B cell (primary cell): Measurements from ENCODE around the gene RSU1. TPM values are rescaled to one million over a fixed set of nuclear protein-coding genes. Genes with fewer than 3 reads are reported as not detected.

Experiments used
- ATAC-seq: fragments of 200-7000 bp; cut with Tn5 transposase; one replicate; pipeline ENCODE4 v1.10.0; 2021; ENCODE audit warnings: low read depth, mild to moderate bottlenecking, moderate number of reproducible peaks, moderate library complexity
- CTCF ChIA-PET: fragments of 350-600 bp; sonication (Branson Sonifier 250); formaldehyde crosslinking; loops from one replicate; lab custom pipeline; 2021; ENCODE audit warnings: antibody characterized with exemption, inconsistent platforms; lab: Charles Lee
- POLR2A ChIA-PET: fragments of 350-600 bp; sonication (Branson Sonifier 250); formaldehyde crosslinking; loops from one replicate; lab custom pipeline; 2021; ENCODE audit warnings: antibody characterized with exemption; lab: Charles Lee
- DNase-seq: peaks from one replicate; pipeline ENCODE4 v3.0.0; 2013
- H2AFZ ChIP-seq: 2 replicates; pipeline ENCODE4 v1.6.1; 2012; ENCODE audit warnings: mild to moderate bottlenecking, low read depth, low read length; ENCODE audit not compliant: insufficient read depth, poor library complexity, severe bottlenecking
- H3K27ac ChIP-seq, 2 donors: 1 replicate in 1 of 2; 2 replicates in 1 of 2; pipeline ENCODE4 v1.5.1; 2012 to 2013; ENCODE audit warnings: low read length in 2 of 2, mild to moderate bottlenecking in 2 of 2, moderate library complexity in 1 of 2
- H3K27me3 ChIP-seq, 4 experiments: fragments of 200-600 bp in 1 of 4; sonication (generic) in 1 of 4; replicated peaks in 1 of 4; 1 replicate in 2 of 4; 2 replicates in 2 of 4; pipeline versions ENCODE4 v1.6.1 to v1.7.0; 2013 to 2016; ENCODE audit warnings: low read length in 3 of 4, mild to moderate bottlenecking in 2 of 4, mixed read lengths in 1 of 4, moderate library complexity in 1 of 4; ENCODE audit not compliant: insufficient read depth in 4 of 4, control insufficient read depth in 3 of 4; ENCODE audit errors: control extremely low read depth in 1 of 4
- H3K36me3 ChIP-seq, 2 experiments: replicated peaks in 1 of 2; 1 replicate in 1 of 2; 2 replicates in 1 of 2; pipeline versions ENCODE4 v1.6.1 to v1.7.1; 2013; ENCODE audit warnings: low read length in 1 of 2; ENCODE audit not compliant: insufficient read depth in 2 of 2, control insufficient read depth in 1 of 2; ENCODE audit errors: control extremely low read depth in 1 of 2, extremely low read depth in 1 of 2
- H3K4me1 ChIP-seq, 2 donors: fragments of 200-600 bp in 1 of 2; sonication (generic) in 1 of 2; 1 replicate in 1 of 2; 2 replicates in 1 of 2; pipeline versions ENCODE4 v1.5.1 to v1.6.1; 2013 to 2017; ENCODE audit warnings: low read length in 2 of 2; ENCODE audit not compliant: control insufficient read depth in 2 of 2, insufficient read depth in 2 of 2
- H3K4me2 ChIP-seq: replicated peaks from 2 replicates; pipeline ENCODE3; 2012; ENCODE audit warnings: mild to moderate bottlenecking, low read depth, low read length; ENCODE audit not compliant: poor library complexity, severe bottlenecking
- H3K4me3 ChIP-seq, 5 experiments: fragments of 200-600 bp in 1 of 5; sonication (generic) in 1 of 5; 1 replicate in 3 of 5; 2 replicates in 2 of 5; pipeline versions ENCODE4 v1.5.1 to v1.7.0; 2011 to 2016; ENCODE audit warnings: low read length in 4 of 5, mild to moderate bottlenecking in 4 of 5, low read depth in 2 of 5, control low read depth in 1 of 5, moderate library complexity in 1 of 5; ENCODE audit not compliant: insufficient read depth in 1 of 5; ENCODE audit errors: control extremely low read depth in 1 of 5, extremely low read depth in 1 of 5
- H3K79me2 ChIP-seq: fragments of 200-600 bp; sonication (generic); one replicate; pipeline ENCODE4 v1.6.0; 2016; ENCODE audit warnings: low read length; ENCODE audit not compliant: control insufficient read depth, insufficient read depth
- H3K9ac ChIP-seq: fragments of 200-600 bp; sonication (generic); 2 replicates; pipeline ENCODE4 v1.6.1; 2017; ENCODE audit warnings: mild to moderate bottlenecking, low read length, moderate library complexity
- H3K9me3 ChIP-seq, 3 donors: one replicate each; pipeline versions ENCODE4 v1.6.1 to v1.7.1; 2013; ENCODE audit warnings: low read length in 2 of 3; ENCODE audit not compliant: control insufficient read depth in 2 of 3, insufficient read depth in 1 of 3; ENCODE audit errors: control extremely low read depth in 1 of 3
- H4K20me1 ChIP-seq: 2 replicates; pipeline ENCODE4 v1.6.0; 2012; ENCODE audit warnings: mild to moderate bottlenecking, low read length; ENCODE audit not compliant: insufficient read depth, control insufficient read depth, poor library complexity, severe bottlenecking
- H3K27ac Mint-ChIP-seq: one replicate; pipeline ENCODE4 v1.8.0; 2021; ENCODE audit warnings: mixed read lengths
- H3K27me3 Mint-ChIP-seq: one replicate; pipeline ENCODE4 v1.8.0; 2021; ENCODE audit warnings: mixed read lengths
- H3K4me1 Mint-ChIP-seq: one replicate; pipeline ENCODE4 v1.8.0; 2021; ENCODE audit warnings: mixed read lengths
- H3K4me3 Mint-ChIP-seq: one replicate; pipeline ENCODE4 v1.8.0; 2021; ENCODE audit warnings: mixed read lengths
- H3K9me3 Mint-ChIP-seq: one replicate; pipeline ENCODE4 v1.8.0; 2022; ENCODE audit warnings: mixed read lengths; ENCODE audit not compliant: insufficient read depth
- EZH2 ChIP-seq: IDR thresholded peaks from 2 replicates; pipeline ENCODE4 v1.6.1; 2012; ENCODE audit warnings: borderline replicate concordance, low read depth, mild to moderate bottlenecking, moderate library complexity, low read length; ENCODE audit not compliant: insufficient read depth, poor library complexity, severe bottlenecking
- WGBS: methylation state at CpG from one replicate; pipeline ENCODE4 v1.1.5; 2013; ENCODE audit warnings: missing lambda C conversion rate; ENCODE audit not compliant: insufficient coverage; 5-methylcytosine and 5-hydroxymethylcytosine counted together
- intact Hi-C: fragments of 100-400 bp; cut with micrococcal nuclease; formaldehyde crosslinking; loops from one replicate; pipeline ENCODE4 v1.10.0; 2022
- polyA plus RNA-seq: library from polyadenylated mRNA; depleted of rRNA; stranded (reverse); fragments of >200 nt; gene quantifications from 2 replicates; pipeline ENCODE4 v1.2.3, GENCODE V29; 2012
- total RNA-seq, 2 donors: library from RNA; stranded (reverse); fragments of 120-200 nt in 1 of 2; gene quantifications; 1 replicate in 1 of 2; 2 replicates in 1 of 2; pipeline versions ENCODE4 v1.2.3 to v1.2.4, GENCODE V29; 2013 to 2022
- TF ChIP-seq, protein P1 (sequence below): fragments of 200-600 bp; IDR thresholded peaks from one replicate; pipeline ENCODE4 v1.8.0; 2022; ENCODE audit warnings: antibody characterized with exemption, mild to moderate bottlenecking

The RSU1 gene
- total and polyA plus RNA-seq, 2 donors (not counting 1 experiment from before 2014, with no cell fraction given), result 33.4 to 41.1 TPM

DNA sequence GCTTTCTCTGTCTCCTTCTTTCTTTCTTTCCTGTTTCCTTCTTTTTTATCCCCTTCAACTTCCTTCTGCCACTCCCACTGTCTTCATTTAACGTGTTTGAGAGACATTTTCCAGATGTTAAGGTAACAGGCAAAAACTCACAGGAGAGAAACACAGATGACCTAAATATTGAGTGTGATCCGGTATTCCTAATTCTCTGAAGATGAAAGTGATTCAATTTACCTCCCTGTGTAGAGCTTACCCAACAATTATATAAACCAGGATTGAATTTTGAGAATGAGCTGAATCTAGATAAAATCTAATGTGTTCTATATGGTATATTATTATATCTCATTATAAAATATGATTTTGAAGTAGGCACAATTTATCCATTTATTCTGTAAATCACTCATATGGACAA, 46.5 kb upstream of the RSU1 start:
- WGBS, result no CpG with 5 or more reads among the region's 2 CpGs
- H3K9ac ChIP-seq, result no peak overlapping the region
- H3K27ac Mint-ChIP-seq, result no peak overlapping the region
- peaks cover 0 to 6% (median 0%) of the 10 kb centered on the region in 3 donors for H3K9me3 ChIP-seq
- H3K4me1 ChIP-seq, result no peaks in the 10 kb centered on the region
- no peak overlapping the region for H2AFZ ChIP-seq
- no peaks in the 10 kb centered on the region for H3K4me1 Mint-ChIP-seq
- no peak overlapping the region for H3K4me3 Mint-ChIP-seq
- no peaks in the 10 kb centered on the region for H3K79me2 ChIP-seq
- no peaks in the 10 kb centered on the region for H4K20me1 ChIP-seq
- H3K27me3 ChIP-seq, result peaks cover 0 to 6% (median 0%) of the 10 kb centered on the region in 4 experiments
- H3K4me3 ChIP-seq, result no peak overlapping the region
- DNase-seq (no peak), ATAC-seq (no peak)
- ChIA-PET CTCF (no interaction called here), POLR2A (no interaction called here)
- no peak overlapping the region for H3K4me2 ChIP-seq
- H3K9me3 Mint-ChIP-seq, result peaks cover 5% of the 10 kb centered on the region
- TF ChIP-seq, protein P1, sequence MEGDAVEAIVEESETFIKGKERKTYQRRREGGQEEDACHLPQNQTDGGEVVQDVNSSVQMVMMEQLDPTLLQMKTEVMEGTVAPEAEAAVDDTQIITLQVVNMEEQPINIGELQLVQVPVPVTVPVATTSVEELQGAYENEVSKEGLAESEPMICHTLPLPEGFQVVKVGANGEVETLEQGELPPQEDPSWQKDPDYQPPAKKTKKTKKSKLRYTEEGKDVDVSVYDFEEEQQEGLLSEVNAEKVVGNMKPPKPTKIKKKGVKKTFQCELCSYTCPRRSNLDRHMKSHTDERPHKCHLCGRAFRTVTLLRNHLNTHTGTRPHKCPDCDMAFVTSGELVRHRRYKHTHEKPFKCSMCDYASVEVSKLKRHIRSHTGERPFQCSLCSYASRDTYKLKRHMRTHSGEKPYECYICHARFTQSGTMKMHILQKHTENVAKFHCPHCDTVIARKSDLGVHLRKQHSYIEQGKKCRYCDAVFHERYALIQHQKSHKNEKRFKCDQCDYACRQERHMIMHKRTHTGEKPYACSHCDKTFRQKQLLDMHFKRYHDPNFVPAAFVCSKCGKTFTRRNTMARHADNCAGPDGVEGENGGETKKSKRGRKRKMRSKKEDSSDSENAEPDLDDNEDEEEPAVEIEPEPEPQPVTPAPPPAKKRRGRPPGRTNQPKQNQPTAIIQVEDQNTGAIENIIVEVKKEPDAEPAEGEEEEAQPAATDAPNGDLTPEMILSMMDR, result no peak
- no peak for TF ChIP-seq EZH2
- no peaks in the 10 kb centered on the region for H3K36me3 ChIP-seq
- intact Hi-C loops, result no loop called here
- H3K27me3 Mint-ChIP-seq, result peaks cover 10% of the 10 kb centered on the region
- no peak overlapping the region for H3K27ac ChIP-seq

DNA sequence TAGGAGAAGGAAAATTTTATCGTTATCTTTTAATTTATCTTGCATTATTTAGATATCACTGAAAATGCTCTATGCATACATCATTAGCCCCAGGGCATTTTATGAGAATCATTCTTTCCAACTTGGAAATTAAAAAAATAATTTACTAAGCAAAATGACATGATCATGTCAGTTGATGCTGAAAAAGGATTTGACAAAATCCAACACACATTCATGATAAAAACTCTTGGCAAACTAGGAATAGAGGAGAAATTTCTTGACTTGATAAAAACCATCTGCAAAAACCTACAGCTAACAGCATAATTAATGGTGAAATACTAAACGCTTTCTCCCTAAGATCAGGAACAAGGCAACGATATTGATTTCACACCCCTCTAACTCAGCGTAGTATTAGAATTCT, 40.2 kb upstream of the RSU1 start:
- no peak overlapping the region for H3K4me2 ChIP-seq
- ChIA-PET CTCF (interaction anchor here (0.9 to 1.0 kb wide), 2 partner anchors 11 to 399 kb away, joined by 3 to 4 read pairs; no protein-coding TSS in a partner anchor), POLR2A (no interaction called here)
- WGBS, result no CpG with 5 or more reads among the region's 4 CpGs
- H3K79me2 ChIP-seq, result no peaks in the 10 kb centered on the region
- H3K4me3 Mint-ChIP-seq, result no peak overlapping the region
- no peaks in the 10 kb centered on the region for H4K20me1 ChIP-seq
- no peaks in the 10 kb centered on the region for H3K4me1 Mint-ChIP-seq
- H3K9me3 Mint-ChIP-seq, result peaks cover 5% of the 10 kb centered on the region
- ATAC-seq, result no peak
- no peaks in the 10 kb centered on the region for H3K27me3 ChIP-seq
- intact Hi-C loops, result no loop called here
- H2AFZ ChIP-seq, result no peak overlapping the region
- no peaks in the 10 kb centered on the region for H3K9me3 ChIP-seq
- H3K27ac Mint-ChIP-seq, result no peak overlapping the region
- H3K4me1 ChIP-seq, result no peaks in the 10 kb centered on the region
- no peak for DNase-seq
- H3K27ac ChIP-seq, result no peak overlapping the region
- TF ChIP-seq EZH2, result no peak
- TF ChIP-seq, protein P1, result no peak
- H3K4me3 ChIP-seq, result no peak overlapping the region
- peaks cover 10% of the 10 kb centered on the region for H3K27me3 Mint-ChIP-seq
- no peak overlapping the region for H3K9ac ChIP-seq
- H3K36me3 ChIP-seq, result no peaks in the 10 kb centered on the region
